Measurements from ENCODE around the gene NUP210.

Gene NUP210

DNA sequence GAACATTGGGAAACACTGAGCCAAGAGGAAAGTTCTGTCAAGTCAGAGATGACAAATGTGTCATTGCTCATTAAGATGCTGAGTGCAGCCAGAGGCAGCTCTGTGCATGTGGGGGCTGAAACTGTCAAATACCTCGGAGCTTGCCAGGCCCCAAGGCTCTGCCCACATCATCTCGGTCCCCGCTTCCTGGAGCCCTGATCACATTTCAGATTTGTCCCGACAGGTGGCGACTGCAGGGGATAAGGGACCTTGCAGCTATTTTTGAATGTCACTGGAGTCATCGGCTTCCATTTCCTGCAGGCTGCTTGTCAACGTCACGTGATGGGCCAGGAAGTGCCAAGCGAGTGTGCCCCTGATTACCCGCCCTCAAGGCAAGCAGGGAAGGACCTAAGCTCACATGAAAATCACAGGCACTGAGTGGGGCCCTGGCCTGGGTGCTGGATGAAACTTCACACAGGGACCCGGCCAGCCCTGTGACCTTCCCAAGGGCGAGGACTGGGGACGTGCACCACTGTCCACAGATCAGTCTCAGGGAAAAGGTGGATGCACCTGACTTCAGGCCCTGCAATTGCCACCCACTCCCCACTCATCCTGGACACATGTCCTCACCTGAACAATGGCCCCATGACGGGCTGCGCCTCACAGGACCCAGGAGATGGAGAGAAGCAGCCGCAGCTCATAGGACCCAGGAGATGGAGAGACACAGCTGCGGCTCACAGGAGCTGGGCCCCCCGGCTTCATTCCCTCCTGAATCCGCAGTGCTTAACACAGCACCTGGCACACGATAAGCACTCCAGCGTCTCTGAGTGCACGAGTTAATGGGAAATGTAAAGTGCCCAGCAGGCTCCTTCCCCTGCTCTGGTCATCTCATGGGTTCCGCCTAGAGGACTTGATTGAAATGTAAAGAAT lies 73.4 kb downstream of the NUP210 start:
- Histone ChIP-seq H3K9me2 (replicated peaks; ENCODE audit: low read depth, low read length) (no peaks in the 10 kb centered on the region), H3K4me1 (ENCODE audit: insufficient read depth, low read length, poor library complexity, severe bottlenecking) (peaks cover 35% of the 10 kb centered on the region), H3K36me3 (ENCODE audit: insufficient read depth, low read length) (peaks cover 84% of the 10 kb centered on the region), H4K20me1 (ENCODE audit: insufficient read depth, low read length, poor library complexity, severe bottlenecking) (no peaks in the 10 kb centered on the region), H2AFZ (ENCODE audit: low read length) (no peak overlapping the region), H3F3A (ENCODE audit: low read depth) (no peaks in the 10 kb centered on the region), H3K9ac (ENCODE audit: low read depth, low read length, poor library complexity, severe bottlenecking) (no peak overlapping the region), H3K4me2 (ENCODE audit: low read depth, low read length, poor library complexity, severe bottlenecking) (no peak overlapping the region), H3K27me3 (ENCODE audit: insufficient read depth, low read length, poor library complexity, severe bottlenecking) (no peaks in the 10 kb centered on the region), H3K79me2 (ENCODE audit: insufficient read depth, low read length) (no peaks in the 10 kb centered on the region), H3K4me3 (ENCODE audit: low read length, poor library complexity, severe bottlenecking) (no peak overlapping the region), H3K9me3 (ENCODE audit: insufficient read depth, low read depth, low read length) (no peaks in the 10 kb centered on the region)
- TF ChIP-seq, protein P1, sequence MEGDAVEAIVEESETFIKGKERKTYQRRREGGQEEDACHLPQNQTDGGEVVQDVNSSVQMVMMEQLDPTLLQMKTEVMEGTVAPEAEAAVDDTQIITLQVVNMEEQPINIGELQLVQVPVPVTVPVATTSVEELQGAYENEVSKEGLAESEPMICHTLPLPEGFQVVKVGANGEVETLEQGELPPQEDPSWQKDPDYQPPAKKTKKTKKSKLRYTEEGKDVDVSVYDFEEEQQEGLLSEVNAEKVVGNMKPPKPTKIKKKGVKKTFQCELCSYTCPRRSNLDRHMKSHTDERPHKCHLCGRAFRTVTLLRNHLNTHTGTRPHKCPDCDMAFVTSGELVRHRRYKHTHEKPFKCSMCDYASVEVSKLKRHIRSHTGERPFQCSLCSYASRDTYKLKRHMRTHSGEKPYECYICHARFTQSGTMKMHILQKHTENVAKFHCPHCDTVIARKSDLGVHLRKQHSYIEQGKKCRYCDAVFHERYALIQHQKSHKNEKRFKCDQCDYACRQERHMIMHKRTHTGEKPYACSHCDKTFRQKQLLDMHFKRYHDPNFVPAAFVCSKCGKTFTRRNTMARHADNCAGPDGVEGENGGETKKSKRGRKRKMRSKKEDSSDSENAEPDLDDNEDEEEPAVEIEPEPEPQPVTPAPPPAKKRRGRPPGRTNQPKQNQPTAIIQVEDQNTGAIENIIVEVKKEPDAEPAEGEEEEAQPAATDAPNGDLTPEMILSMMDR (conservative IDR thresholded peaks at IDR 0.05; ENCODE audit: low read length): no peak
- TF ChIP-seq EZH2phosphoT487 (IDR thresholded peaks at IDR 0.05; ENCODE audit: borderline replicate concordance): no peak

DNA sequence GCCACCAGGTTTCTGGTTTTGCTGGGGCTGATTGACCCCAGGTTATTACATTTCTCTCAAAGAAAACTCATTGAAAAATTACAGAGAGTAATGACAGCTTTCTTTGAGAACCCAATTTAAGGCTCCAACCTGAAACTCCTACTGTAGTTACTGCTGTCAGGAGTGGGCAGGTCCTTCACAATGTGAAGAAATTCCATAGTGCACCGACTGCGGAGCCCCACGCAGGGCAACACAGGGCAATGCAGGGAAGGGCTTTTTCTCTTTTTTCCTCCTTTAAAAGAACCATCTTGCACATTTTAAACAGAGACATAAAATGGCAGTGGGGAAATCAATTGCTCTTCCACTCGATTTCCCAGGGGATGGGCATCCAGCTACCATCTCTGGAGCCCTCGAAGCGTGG lies 74.3 kb downstream of the NUP210 start:
- H3K9me3 ChIP-seq (ENCODE audit: insufficient read depth, low read depth, low read length): no peaks in the 10 kb centered on the region
- H3K4me2 ChIP-seq (ENCODE audit: low read depth, low read length, poor library complexity, severe bottlenecking): no peak overlapping the region
- no peak overlapping the region for H3K9ac ChIP-seq (ENCODE audit: low read depth, low read length, poor library complexity, severe bottlenecking)
- H3K4me1 ChIP-seq (ENCODE audit: insufficient read depth, low read length, poor library complexity, severe bottlenecking): peaks cover 35% of the 10 kb centered on the region
- no peaks in the 10 kb centered on the region for H3K79me2 ChIP-seq (ENCODE audit: insufficient read depth, low read length)
- H4K20me1 ChIP-seq (ENCODE audit: insufficient read depth, low read length, poor library complexity, severe bottlenecking): no peaks in the 10 kb centered on the region
- no peaks in the 10 kb centered on the region for H3K27me3 ChIP-seq (ENCODE audit: insufficient read depth, low read length, poor library complexity, severe bottlenecking)
- no peaks in the 10 kb centered on the region for H3F3A ChIP-seq (ENCODE audit: low read depth)
- H3K4me3 ChIP-seq (ENCODE audit: low read length, poor library complexity, severe bottlenecking): no peak overlapping the region
- no peaks in the 10 kb centered on the region for H3K9me2 ChIP-seq (replicated peaks; ENCODE audit: low read depth, low read length)
- no peak overlapping the region for H2AFZ ChIP-seq (ENCODE audit: low read length)
- H3K36me3 ChIP-seq (ENCODE audit: insufficient read depth, low read length): peaks cover 84% of the 10 kb centered on the region; the same call in 1 of the 2 replicates
- no peak for TF ChIP-seq EZH2phosphoT487 (IDR thresholded peaks at IDR 0.05; ENCODE audit: borderline replicate concordance)
- TF ChIP-seq, protein P1 (conservative IDR thresholded peaks at IDR 0.05; ENCODE audit: low read length): no peak

DNA sequence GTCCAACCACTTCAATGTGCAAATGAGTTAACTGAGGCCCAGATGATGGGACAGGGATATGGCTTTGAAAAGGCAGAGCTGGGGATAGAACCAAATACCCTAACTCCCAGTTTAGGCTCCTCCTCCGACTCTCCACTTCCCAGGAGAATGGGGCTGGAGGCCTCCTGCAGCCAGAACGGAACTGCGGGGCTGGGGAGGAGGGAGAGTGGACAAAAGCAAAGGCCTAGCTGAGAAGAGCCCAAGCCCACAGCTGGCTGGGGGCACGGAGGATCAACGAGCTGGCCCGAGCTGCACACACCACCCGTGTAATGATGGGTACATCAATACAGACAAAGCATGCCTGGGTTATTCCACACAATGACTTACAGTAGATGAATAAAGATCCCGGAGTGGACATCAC lies 74.8 kb downstream of the NUP210 start:
- Histone ChIP-seq H3K27me3 (ENCODE audit: insufficient read depth, low read length, poor library complexity, severe bottlenecking) (no peaks in the 10 kb centered on the region), H3K9ac (ENCODE audit: low read depth, low read length, poor library complexity, severe bottlenecking) (no peak overlapping the region), H3K4me2 (ENCODE audit: low read depth, low read length, poor library complexity, severe bottlenecking) (no peak overlapping the region), H3K4me1 (ENCODE audit: insufficient read depth, low read length, poor library complexity, severe bottlenecking) (peaks cover 35% of the 10 kb centered on the region), H3K79me2 (ENCODE audit: insufficient read depth, low read length) (no peaks in the 10 kb centered on the region), H3K9me3 (ENCODE audit: insufficient read depth, low read depth, low read length) (no peaks in the 10 kb centered on the region), H2AFZ (ENCODE audit: low read length) (no peak overlapping the region), H3K36me3 (ENCODE audit: insufficient read depth, low read length) (peaks cover 87% of the 10 kb centered on the region; the same call in 1 of the 2 replicates), H3K4me3 (ENCODE audit: low read length, poor library complexity, severe bottlenecking) (no peak overlapping the region), H3K9me2 (replicated peaks; ENCODE audit: low read depth, low read length) (no peaks in the 10 kb centered on the region), H3F3A (ENCODE audit: low read depth) (no peaks in the 10 kb centered on the region), H4K20me1 (ENCODE audit: insufficient read depth, low read length, poor library complexity, severe bottlenecking) (no peaks in the 10 kb centered on the region)
- TF ChIP-seq EZH2phosphoT487 (IDR thresholded peaks at IDR 0.05; ENCODE audit: borderline replicate concordance): no peak
- TF ChIP-seq, protein P1 (conservative IDR thresholded peaks at IDR 0.05; ENCODE audit: low read length): no peak
